Hepatocyte (in vitro differentiated cells): ENCODE results near the gene CHI3L2. TPM values are rescaled to one million over a fixed set of nuclear protein-coding genes. Genes with fewer than 3 reads are reported as not detected.
"Not testable (repeated sequence)": the region's sequence is repeated elsewhere in the genome, so short reads cannot be mapped to it uniquely, and the experiment has no call there.

Experiments used
- DNase-seq: peaks from one replicate; pipeline ENCODE4 v3.0.0-alpha.2; 2016; ENCODE audit warnings: low spot score
- H2AFZ ChIP-seq: fragments of 200-600 bp; sonication (generic); 2 replicates; pipeline ENCODE4 v1.6.0; 2016; ENCODE audit warnings: antibody characterized with exemption, mild to moderate bottlenecking
- H3K27ac ChIP-seq: fragments of 200-600 bp; sonication (generic); 2 replicates; pipeline ENCODE4 v1.5.1; 2016; ENCODE audit warnings: mild to moderate bottlenecking
- H3K27me3 ChIP-seq: fragments of 200-600 bp; sonication (generic); 2 replicates; pipeline ENCODE4 v1.6.1; 2016
- H3K36me3 ChIP-seq: fragments of 200-600 bp; sonication (generic); replicated peaks from 2 replicates; pipeline ENCODE4 v1.5.1; 2016; ENCODE audit warnings: low read depth; ENCODE audit not compliant: insufficient read depth
- H3K4me1 ChIP-seq: fragments of 200-600 bp; sonication (generic); 2 replicates; pipeline ENCODE4 v1.5.1; 2016; ENCODE audit warnings: mild to moderate bottlenecking, moderate library complexity; ENCODE audit not compliant: insufficient read depth
- H3K4me2 ChIP-seq: fragments of 200-600 bp; sonication (generic); 2 replicates; pipeline ENCODE4 v1.6.0; 2016
- H3K4me3 ChIP-seq: fragments of 200-600 bp; sonication (generic); 2 replicates; pipeline ENCODE4 v1.5.1; 2016; ENCODE audit warnings: mild to moderate bottlenecking
- H3K79me2 ChIP-seq: fragments of 200-600 bp; sonication (generic); 2 replicates; pipeline ENCODE4 v1.6.0; 2017; ENCODE audit warnings: mild to moderate bottlenecking
- H3K9me2 ChIP-seq: fragments of 200-600 bp; sonication (generic); replicated peaks from 2 replicates; pipeline ENCODE4 v1.6.0; 2017; ENCODE audit warnings: mild to moderate bottlenecking; ENCODE audit not compliant: insufficient read depth
- H3K9me3 ChIP-seq: fragments of 200-600 bp; sonication (generic); 2 replicates; pipeline ENCODE4 v1.5.1; 2016; ENCODE audit warnings: low read depth, mild to moderate bottlenecking
- H4K20me1 ChIP-seq: fragments of 200-600 bp; sonication (generic); 2 replicates; pipeline ENCODE4 v1.6.0; 2016; ENCODE audit warnings: mild to moderate bottlenecking; ENCODE audit not compliant: insufficient read depth, poor library complexity, severe bottlenecking
- CTCF ChIP-seq: fragments of 200-600 bp; sonication (generic); IDR thresholded peaks from 2 replicates; pipeline ENCODE4 v1.5.1; 2016; ENCODE audit warnings: antibody characterized with exemption, mild to moderate bottlenecking; ENCODE audit not compliant: poor library complexity
- EZH2 ChIP-seq: fragments of 200-600 bp; sonication (generic); IDR thresholded peaks from 2 replicates; pipeline ENCODE4 v1.6.1; 2016; ENCODE audit warnings: antibody characterized with exemption, mild to moderate bottlenecking, borderline replicate concordance
- EZH2phosphoT487 ChIP-seq: fragments of 200-600 bp; sonication (generic); IDR thresholded peaks from one replicate; pipeline ENCODE4 v1.6.1; 2018; ENCODE audit warnings: antibody characterized with exemption, mild to moderate bottlenecking, low read depth, moderate library complexity; ENCODE audit not compliant: unreplicated experiment, severe bottlenecking
- WGBS: methylation state at CpG from one replicate; pipeline ENCODE4 v1.1.6; 2016; ENCODE audit warnings: low lambda C conversion rate; ENCODE audit errors: missing lambda C conversion rate; 5-methylcytosine and 5-hydroxymethylcytosine counted together
- polyA plus RNA-seq: library from polyadenylated mRNA; unstranded; fragments of >200 nt; fragmentation: Nextera tagmentation; extraction: Ambion mirVana; gene quantifications from 2 replicates; pipeline ENCODE4 v1.2.1, GENCODE V29; 2016
- total RNA-seq: library from RNA; depleted of rRNA; stranded (reverse); fragments of >200 nt; gene quantifications from 2 replicates; pipeline ENCODE4 v1.2.3, GENCODE V29; 2014

Gene CHI3L2
- total and polyA plus RNA-seq, 2 experiments from 2014 or later: 0.24 to 5.7 TPM

GRCh38 chr1:111214074-111214801 lies 13.3 kb upstream of the CHI3L2 start:
- Histone ChIP-seq H3K4me3 (no peak overlapping the region), H3K9me2 (no peaks in the 10 kb centered on the region), H3K36me3 (no peaks in the 10 kb centered on the region), H2AFZ (no peak overlapping the region), H3K27me3 (no peaks in the 10 kb centered on the region), H4K20me1 (no peaks in the 10 kb centered on the region), H3K79me2 (no peaks in the 10 kb centered on the region), H3K4me2 (no peak overlapping the region), H3K4me1 (peaks cover 24% of the 10 kb centered on the region), H3K9me3 (no peaks in the 10 kb centered on the region), H3K27ac (peak overlapping the region; percentile 75)
- DNase-seq: no peak
- TF ChIP-seq EZH2phosphoT487 (no peak), EZH2 (no peak), CTCF (no peak)
- 72% methylated on average over 6 of the region's 6 CpGs for WGBS

GRCh38 chr1:111214884-111215283 lies 12.6 kb upstream of the CHI3L2 start:
- H3K4me3 ChIP-seq: no peak overlapping the region
- peaks cover 24% of the 10 kb centered on the region for H3K4me1 ChIP-seq
- no peaks in the 10 kb centered on the region for H3K79me2 ChIP-seq
- no peaks in the 10 kb centered on the region for H3K9me3 ChIP-seq
- no peaks in the 10 kb centered on the region for H3K9me2 ChIP-seq
- peak overlapping the region; percentile 69 for H3K27ac ChIP-seq
- no peak overlapping the region for H2AFZ ChIP-seq
- no peak for TF ChIP-seq EZH2phosphoT487
- no peak for TF ChIP-seq CTCF
- no peak for TF ChIP-seq EZH2
- 81% methylated on average over 7 of the region's 7 CpGs for WGBS
- H3K36me3 ChIP-seq: no peaks in the 10 kb centered on the region
- H3K27me3 ChIP-seq: no peaks in the 10 kb centered on the region
- no peak for DNase-seq
- H3K4me2 ChIP-seq: no peak overlapping the region
- H4K20me1 ChIP-seq: no peaks in the 10 kb centered on the region

- not testable (repeated sequence) for H3K36me3 ChIP-seq, H3K4me2 ChIP-seq, H4K20me1 ChIP-seq, H3K9me3 ChIP-seq, H3K79me2 ChIP-seq, H3K4me3 ChIP-seq, DNase-seq, H3K27me3 ChIP-seq, H3K9me2 ChIP-seq
- WGBS: 86% methylated on average over 2 of the region's 2 CpGs
- Histone ChIP-seq H3K27ac (peak overlapping the region; percentile 69), H3K4me1 (peaks cover 24% of the 10 kb centered on the region), H2AFZ (peak overlapping the region; percentile 28)
These were observed 12.2 kb upstream of the CHI3L2 start for GRCh38 chr1:111215285-111215684.

GRCh38 chr1:111216751-111217150 lies 10.8 kb upstream of the CHI3L2 start:
- H2AFZ ChIP-seq: no peak overlapping the region
- no peaks in the 10 kb centered on the region for H3K9me3 ChIP-seq
- no peak for TF ChIP-seq CTCF
- no peak for TF ChIP-seq EZH2
- no peak for TF ChIP-seq EZH2phosphoT487
- no peaks in the 10 kb centered on the region for H3K36me3 ChIP-seq
- H3K27ac ChIP-seq: no peak overlapping the region
- H3K79me2 ChIP-seq: no peaks in the 10 kb centered on the region
- no peak overlapping the region for H3K4me3 ChIP-seq
- H3K27me3 ChIP-seq: no peaks in the 10 kb centered on the region
- no peaks in the 10 kb centered on the region for H4K20me1 ChIP-seq
- DNase-seq: no peak
- H3K4me1 ChIP-seq: peaks cover 28% of the 10 kb centered on the region
- 94% methylated on average over 5 of the region's 5 CpGs for WGBS
- H3K4me2 ChIP-seq: no peak overlapping the region
- H3K9me2 ChIP-seq: no peaks in the 10 kb centered on the region
